ENCODE measurements around the gene LRRTM3.

Gene LRRTM3

GRCh38 chr10:66886848-66887247, 39.0 kb upstream of the LRRTM3 start:
- TF ChIP-seq CTCF (IDR thresholded peaks at IDR 0.05; ENCODE audit: low read depth, low read length, missing control alignments), result no peak
- no peak overlapping the region for H3K4me3 ChIP-seq (ENCODE audit: low read depth, low read length)
- DNase-seq (ENCODE audit: low read depth), result no peak
- in situ Hi-C loops (cut with HindIII; ENCODE audit: low sequenced_read_pairs), result no loop called here

GRCh38 chr10:66888237-66888636, 37.6 kb upstream of the LRRTM3 start:
- in situ Hi-C loops (cut with HindIII; ENCODE audit: low sequenced_read_pairs), result no loop called here
- no peak for TF ChIP-seq CTCF (IDR thresholded peaks at IDR 0.05; ENCODE audit: low read depth, low read length, missing control alignments)
- no peak for DNase-seq (ENCODE audit: low read depth)
- no peak overlapping the region for H3K4me3 ChIP-seq (ENCODE audit: low read depth, low read length)

GRCh38 chr10:66892871-66893270, 33.0 kb upstream of the LRRTM3 start:
- TF ChIP-seq CTCF (IDR thresholded peaks at IDR 0.05; ENCODE audit: low read depth, low read length, missing control alignments), result no peak
- no peak for DNase-seq (ENCODE audit: low read depth)
- in situ Hi-C loops (cut with HindIII; ENCODE audit: low sequenced_read_pairs), result no loop called here
- H3K4me3 ChIP-seq (ENCODE audit: low read depth, low read length), result no peak overlapping the region

GRCh38 chr10:66910671-66911070, 15.2 kb upstream of the LRRTM3 start:
- no peak for TF ChIP-seq CTCF (IDR thresholded peaks at IDR 0.05; ENCODE audit: low read depth, low read length, missing control alignments)
- H3K4me3 ChIP-seq (ENCODE audit: low read depth, low read length), result no peak overlapping the region
- DNase-seq (ENCODE audit: low read depth), result no peak
- in situ Hi-C loops (cut with HindIII; ENCODE audit: low sequenced_read_pairs), result no loop called here

- no peak for TF ChIP-seq CTCF (IDR thresholded peaks at IDR 0.05; ENCODE audit: low read depth, low read length, missing control alignments)
- no peak for DNase-seq (ENCODE audit: low read depth)
- H3K4me3 ChIP-seq (ENCODE audit: low read depth, low read length), result no peak overlapping the region
- in situ Hi-C loops (cut with HindIII; ENCODE audit: low sequenced_read_pairs), result no loop called here
These were observed 9.8 kb upstream of the LRRTM3 start for GRCh38 chr10:66916030-66916429.

GRCh38 chr10:66917104-66917503, 8.7 kb upstream of the LRRTM3 start:
- peak; percentile 13 for TF ChIP-seq CTCF (IDR thresholded peaks at IDR 0.05; ENCODE audit: low read depth, low read length, missing control alignments)
- DNase-seq (ENCODE audit: low read depth), result no peak
- H3K4me3 ChIP-seq (ENCODE audit: low read depth, low read length), result no peak overlapping the region
- in situ Hi-C loops (cut with HindIII; ENCODE audit: low sequenced_read_pairs), result no loop called here

GRCh38 chr10:66919248-66919647, 6.6 kb upstream of the LRRTM3 start:
- in situ Hi-C loops (cut with HindIII; ENCODE audit: low sequenced_read_pairs), result no loop called here
- H3K4me3 ChIP-seq (ENCODE audit: low read depth, low read length), result no peak overlapping the region
- no peak for DNase-seq (ENCODE audit: low read depth)
- TF ChIP-seq CTCF (IDR thresholded peaks at IDR 0.05; ENCODE audit: low read depth, low read length, missing control alignments), result no peak
